ENCODE measurements around the gene STOML3.
A peak's percentile ranks its signal among the peaks of the same experiment; 100 is the strongest.
"Not testable (repeated sequence)": the region's sequence is repeated elsewhere in the genome, so short reads cannot be mapped to it uniquely, and the experiment has no call there.

The STOML3 gene

DNA sequence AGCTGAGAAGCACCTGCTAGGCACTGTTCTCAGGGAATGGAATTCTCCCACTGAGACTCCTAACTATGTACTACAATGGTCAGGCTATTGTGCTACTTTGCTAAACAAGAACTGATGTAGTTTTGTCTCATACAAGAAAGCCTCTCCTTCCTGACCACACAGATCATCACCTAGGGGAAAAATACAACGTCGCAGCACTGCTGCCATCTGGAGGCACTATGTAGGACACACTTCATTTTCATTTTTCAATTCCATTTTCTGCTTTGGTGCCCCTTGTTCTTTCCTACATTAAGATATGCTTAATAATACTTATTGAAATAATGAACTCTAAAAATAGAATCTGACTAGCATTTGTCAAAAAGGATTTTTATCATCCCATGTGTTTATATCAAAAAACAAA, 26.2 kb upstream of the STOML3 start:
- Mint-ChIP-seq H3K27me3 (no peaks in the 10 kb centered on the region), H3K4me1 (ENCODE audit: low read depth) (peaks cover 9% of the 10 kb centered on the region), H3K4me3 (no peak overlapping the region), H3K27ac (no peak overlapping the region), H3K9me3 (no peaks in the 10 kb centered on the region), H3K36me3 (ENCODE audit: low read depth) (peaks cover 81% of the 10 kb centered on the region)

DNA sequence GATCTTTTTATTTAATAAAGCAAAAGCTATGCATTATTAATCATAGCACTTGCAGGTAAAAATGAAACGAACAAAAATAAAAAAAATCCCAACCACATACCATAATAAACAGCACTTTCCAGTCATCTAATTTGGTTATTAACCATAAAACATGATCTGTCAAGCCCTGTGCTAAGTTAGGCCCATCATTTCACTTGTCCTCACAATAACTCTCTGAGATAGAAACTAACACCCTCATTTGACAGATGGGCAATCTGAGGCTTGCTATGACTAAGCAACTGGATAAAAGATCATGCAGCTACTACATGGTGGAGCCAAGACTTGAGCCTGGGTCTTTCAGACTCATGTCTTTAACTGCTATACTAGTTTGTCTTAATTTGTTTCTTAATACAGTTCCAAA, 25.5 kb upstream of the STOML3 start:
- Mint-ChIP-seq H3K9me3 (no peaks in the 10 kb centered on the region), H3K4me1 (ENCODE audit: low read depth) (peaks cover 9% of the 10 kb centered on the region), H3K27ac (no peak overlapping the region), H3K36me3 (ENCODE audit: low read depth) (peaks cover 81% of the 10 kb centered on the region), H3K4me3 (no peak overlapping the region), H3K27me3 (no peaks in the 10 kb centered on the region)

DNA sequence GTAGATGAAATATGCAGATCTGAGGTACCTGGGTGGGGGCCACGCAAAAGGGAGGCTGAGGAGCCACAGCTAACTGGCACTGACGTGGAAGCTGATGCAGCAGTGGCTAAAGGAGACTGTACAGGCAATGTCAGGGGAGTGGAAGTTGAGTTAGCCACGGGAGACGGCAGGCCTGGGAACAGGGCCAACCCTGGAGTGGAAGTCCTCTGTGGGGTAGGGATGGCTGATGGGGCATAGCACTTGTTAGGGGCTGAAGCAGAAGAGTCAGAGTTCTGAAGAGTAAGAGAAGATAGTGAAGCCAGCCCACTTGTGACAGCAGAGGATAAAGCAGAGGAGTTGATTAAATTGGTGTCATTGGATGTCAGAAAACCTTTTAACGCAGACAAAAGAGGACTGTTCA, 22.8 kb upstream of the STOML3 start:
- H3K27me3 Mint-ChIP-seq: no peaks in the 10 kb centered on the region
- H3K4me3 Mint-ChIP-seq: no peak overlapping the region
- peaks cover 80% of the 10 kb centered on the region for H3K36me3 Mint-ChIP-seq (ENCODE audit: low read depth)

DNA sequence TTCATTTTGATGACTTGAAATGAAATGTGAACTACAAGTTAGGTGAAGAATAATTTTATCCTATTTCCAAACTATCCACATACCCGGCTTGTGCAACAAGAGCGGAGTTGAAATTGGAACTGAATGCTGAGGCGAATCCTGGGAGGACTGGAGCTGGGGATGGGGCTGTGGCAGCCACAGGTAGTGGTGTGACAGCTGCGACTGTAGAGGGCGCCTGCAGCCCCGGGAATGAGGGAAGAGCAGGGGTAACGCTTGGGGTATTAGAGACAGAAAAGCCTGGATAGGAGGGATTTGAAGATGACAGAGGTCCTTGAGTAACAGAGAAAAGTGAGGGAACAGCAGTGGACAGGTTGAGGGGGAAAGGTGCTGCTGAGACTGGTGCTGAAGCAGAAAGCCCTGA, 22.0 kb upstream of the STOML3 start:
- no peaks in the 10 kb centered on the region for H3K9me3 Mint-ChIP-seq
- peaks cover 5% of the 10 kb centered on the region for H3K4me1 Mint-ChIP-seq (ENCODE audit: low read depth)
- H3K27me3 Mint-ChIP-seq: no peaks in the 10 kb centered on the region
- H3K27ac Mint-ChIP-seq: no peak overlapping the region
- H3K36me3 Mint-ChIP-seq (ENCODE audit: low read depth): peaks cover 82% of the 10 kb centered on the region
- H3K4me3 Mint-ChIP-seq: no peak overlapping the region

More for the DNA sequence above, 22.8 kb upstream of the STOML3 start:
- Mint-ChIP-seq H3K9me3 (no peaks in the 10 kb centered on the region), H3K27ac (peak overlapping the region; percentile 63), H3K4me1 (ENCODE audit: low read depth) (peaks cover 9% of the 10 kb centered on the region)

DNA sequence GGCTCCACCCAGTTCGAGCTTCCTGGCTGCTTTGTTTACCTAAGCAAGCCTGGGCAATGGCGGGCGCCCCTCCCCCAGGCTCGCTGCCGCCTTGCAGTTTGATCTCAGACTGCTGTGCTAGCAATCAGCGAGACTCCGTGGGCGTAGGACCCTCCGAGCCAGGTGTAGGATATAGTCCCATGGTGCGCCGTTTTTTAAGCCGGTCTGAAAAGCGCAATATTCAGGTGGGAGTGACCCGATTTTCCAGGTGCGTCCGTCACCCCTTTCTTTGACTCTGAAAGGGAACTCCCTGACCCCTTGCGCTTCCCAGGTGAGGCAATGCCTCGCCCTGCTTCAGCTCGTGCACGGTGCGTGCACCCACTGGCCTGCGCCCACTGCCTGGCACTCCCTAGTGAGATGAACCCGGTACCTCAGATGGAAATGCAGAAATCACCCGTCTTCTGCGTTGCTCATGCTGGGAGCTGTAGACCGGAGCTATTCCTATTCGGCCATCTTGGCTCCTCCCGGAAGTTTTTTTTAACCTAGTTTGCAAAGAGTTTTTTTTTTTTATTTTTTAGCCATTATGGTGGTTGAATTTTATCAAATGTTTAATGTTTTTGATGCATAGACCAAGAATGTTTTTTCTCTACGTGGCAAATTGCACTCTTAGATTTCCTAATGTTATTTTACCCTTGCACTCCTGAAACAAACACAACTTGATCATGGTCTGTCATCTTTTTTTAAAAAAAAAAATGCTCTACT, 15.9 kb upstream of the STOML3 start:
- H3K36me3 Mint-ChIP-seq (ENCODE audit: low read depth): peaks cover 40% of the 10 kb centered on the region
- H3K27ac Mint-ChIP-seq; H3K4me1 Mint-ChIP-seq (ENCODE audit: low read depth); H3K4me3 Mint-ChIP-seq; H3K9me3 Mint-ChIP-seq; H3K27me3 Mint-ChIP-seq: not testable (repeated sequence)

DNA sequence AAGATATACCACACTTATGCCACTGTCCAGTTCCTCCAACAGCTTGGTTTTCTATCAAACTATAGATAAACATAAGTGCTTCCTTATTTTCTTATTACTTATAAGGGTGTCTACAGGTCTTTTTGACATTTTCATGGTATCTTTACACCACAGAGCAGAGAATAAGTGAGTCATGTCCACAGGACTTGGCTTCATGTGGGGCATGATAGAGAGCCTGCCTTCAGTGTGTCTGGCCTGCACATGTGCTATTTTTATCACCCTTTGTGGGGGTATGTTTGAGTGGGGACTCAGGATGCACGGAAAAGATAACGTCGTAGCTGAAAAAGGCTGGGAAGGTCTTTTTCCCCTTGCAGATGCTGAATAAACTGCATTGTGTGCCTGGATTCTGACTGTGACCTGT, 8.1 kb upstream of the STOML3 start:
- Mint-ChIP-seq H3K4me3 (no peak overlapping the region), H3K36me3 (ENCODE audit: low read depth) (no peaks in the 10 kb centered on the region), H3K4me1 (ENCODE audit: low read depth) (no peaks in the 10 kb centered on the region), H3K27me3 (no peaks in the 10 kb centered on the region), H3K27ac (no peak overlapping the region), H3K9me3 (no peaks in the 10 kb centered on the region)

DNA sequence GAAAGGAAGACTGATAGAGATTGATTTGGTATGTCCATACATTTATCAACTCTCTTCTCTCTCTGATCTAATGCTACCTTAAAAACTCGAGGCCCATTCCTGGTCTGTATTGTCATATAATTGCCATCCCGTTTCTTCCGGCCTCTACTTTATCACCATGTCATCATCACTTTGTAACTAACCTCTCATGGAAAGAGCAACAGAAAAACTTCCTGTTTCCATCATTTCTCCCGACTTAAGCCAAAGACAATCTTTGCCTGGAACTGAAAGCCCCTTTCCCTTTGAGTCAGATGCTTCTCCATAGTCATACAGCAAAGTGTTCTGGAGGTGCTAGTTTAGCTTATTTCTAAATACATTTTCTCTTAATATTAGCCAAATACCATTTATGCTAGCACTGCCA, 2.8 kb upstream of the STOML3 start:
- Mint-ChIP-seq H3K4me1 (ENCODE audit: low read depth) (no peaks in the 10 kb centered on the region), H3K9me3 (no peaks in the 10 kb centered on the region), H3K27ac (no peak overlapping the region)

DNA sequence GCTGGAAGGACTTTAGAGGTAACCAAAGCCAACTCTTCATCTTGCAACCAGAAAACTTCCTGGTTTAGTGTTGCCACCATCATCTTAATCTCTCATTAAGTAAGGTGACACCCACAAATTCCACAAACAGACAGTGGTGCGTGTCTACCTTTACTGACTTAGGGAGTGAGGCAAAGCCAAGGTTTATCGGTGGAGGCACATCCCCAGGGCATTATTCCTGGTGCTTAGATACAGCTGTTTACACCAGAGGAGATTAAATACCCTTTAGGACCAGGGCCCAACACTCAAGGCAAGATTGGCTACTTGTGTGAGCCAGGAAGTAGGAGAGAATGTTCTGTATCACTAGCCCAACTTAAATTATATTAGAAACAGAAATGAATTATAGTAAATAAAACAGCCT, 9.5 kb downstream of the STOML3 start:
- H3K4me3 Mint-ChIP-seq: no peak overlapping the region
- H3K9me3 Mint-ChIP-seq: peaks cover 17% of the 10 kb centered on the region
- H3K27ac Mint-ChIP-seq: no peak overlapping the region
- no peaks in the 10 kb centered on the region for H3K36me3 Mint-ChIP-seq (ENCODE audit: low read depth)
- no peaks in the 10 kb centered on the region for H3K4me1 Mint-ChIP-seq (ENCODE audit: low read depth)
- H3K27me3 Mint-ChIP-seq: peaks cover 10% of the 10 kb centered on the region

More for the DNA sequence above, 2.8 kb upstream of the STOML3 start:
- no peaks in the 10 kb centered on the region for H3K27me3 Mint-ChIP-seq
- H3K36me3 Mint-ChIP-seq (ENCODE audit: low read depth): no peaks in the 10 kb centered on the region
- no peak overlapping the region for H3K4me3 Mint-ChIP-seq

DNA sequence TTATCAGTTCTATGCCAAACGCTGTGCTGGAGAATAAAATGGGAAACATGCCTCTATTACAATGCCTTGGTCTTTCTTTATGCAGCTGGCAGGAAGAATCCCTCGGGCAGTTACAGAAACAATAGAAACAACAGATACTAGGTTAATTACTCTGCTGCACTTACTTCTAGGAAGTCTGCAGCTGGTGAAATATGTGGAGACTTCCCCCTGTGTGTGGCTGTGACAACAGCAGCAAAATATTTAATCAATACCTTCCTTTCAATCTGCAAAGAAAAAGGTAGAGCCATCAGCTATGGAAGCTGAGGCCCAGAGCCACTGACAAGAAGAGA, 9.9 kb downstream of the STOML3 start:
- Mint-ChIP-seq H3K9me3 (peaks cover 17% of the 10 kb centered on the region), H3K27me3 (peaks cover 10% of the 10 kb centered on the region), H3K4me1 (ENCODE audit: low read depth) (no peaks in the 10 kb centered on the region), H3K4me3 (no peak overlapping the region), H3K36me3 (ENCODE audit: low read depth) (no peaks in the 10 kb centered on the region), H3K27ac (no peak overlapping the region)

DNA sequence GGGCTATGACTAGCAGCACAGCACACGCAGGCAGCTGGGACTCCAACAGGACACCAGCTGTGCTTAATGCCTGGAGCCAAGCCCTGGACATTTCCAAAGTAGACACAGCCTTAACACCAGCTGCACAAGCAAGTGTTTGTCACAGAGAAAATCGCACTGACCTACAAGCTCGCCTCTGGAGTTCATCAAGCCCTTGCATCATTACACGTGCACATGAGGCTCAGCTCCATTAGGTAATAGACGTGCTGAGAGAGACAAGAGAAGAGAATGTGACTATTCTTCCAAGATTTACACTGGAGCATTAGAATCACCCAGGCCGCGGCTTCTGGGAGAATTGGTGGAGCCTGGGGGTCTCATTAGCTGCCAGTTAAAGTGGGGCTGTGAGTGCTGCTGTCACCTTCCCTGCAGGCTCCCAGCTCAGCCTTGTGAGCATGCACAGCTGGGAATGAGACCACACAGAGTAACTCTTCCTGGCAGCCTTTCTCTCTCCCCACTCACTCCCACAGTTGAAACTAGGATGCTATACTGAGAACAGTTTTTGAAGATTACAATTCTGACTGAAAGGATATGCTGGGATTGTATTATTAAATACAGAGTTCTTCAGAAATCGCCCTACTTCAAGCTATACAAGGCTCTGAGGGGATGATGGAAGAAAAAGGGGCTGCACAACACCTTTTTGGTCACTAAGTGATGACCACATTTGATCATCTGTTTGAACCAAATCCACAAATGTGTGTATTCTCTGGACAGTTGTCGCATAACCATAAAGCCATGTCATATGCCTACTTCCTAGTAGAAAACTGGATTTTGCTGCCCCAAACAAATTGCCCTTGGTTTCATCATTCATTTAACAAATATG, 10.5 kb downstream of the STOML3 start:
- Mint-ChIP-seq H3K4me3 (no peak overlapping the region), H3K27ac (no peak overlapping the region), H3K4me1 (ENCODE audit: low read depth) (no peaks in the 10 kb centered on the region), H3K9me3 (peaks cover 17% of the 10 kb centered on the region), H3K27me3 (peaks cover 10% of the 10 kb centered on the region), H3K36me3 (ENCODE audit: low read depth) (no peaks in the 10 kb centered on the region)

DNA sequence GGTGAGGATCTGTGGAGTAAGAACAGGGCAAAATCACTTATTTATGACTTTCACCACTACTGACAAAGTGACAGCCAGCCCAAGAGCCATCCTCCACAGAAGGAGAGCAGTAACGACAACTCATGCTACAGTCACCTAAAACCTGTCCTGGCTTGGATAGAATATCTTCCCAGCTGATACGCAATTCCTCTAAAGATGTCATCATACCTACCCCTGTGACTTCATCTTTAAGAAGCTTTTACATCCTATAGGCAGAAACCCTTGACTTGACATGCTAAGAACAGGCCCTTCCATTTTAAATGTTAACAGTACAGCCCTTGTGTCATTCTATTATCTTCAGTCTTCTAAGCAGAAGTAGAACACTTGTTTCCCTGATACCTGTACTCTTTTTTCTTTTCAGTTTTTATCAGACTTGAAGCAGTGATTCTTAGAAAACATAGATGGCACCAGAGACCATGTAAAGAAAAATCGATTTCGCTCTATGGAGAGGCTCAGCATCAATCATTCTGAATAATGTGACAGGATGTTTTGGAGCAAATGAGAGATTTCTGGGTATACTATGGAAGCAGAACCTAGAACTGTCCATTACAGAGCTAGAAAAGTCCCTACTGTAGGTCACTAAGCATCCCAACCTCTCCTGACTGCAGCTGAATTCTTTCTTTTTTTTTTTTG, 20.1 kb downstream of the STOML3 start:
- Mint-ChIP-seq H3K27me3 (peaks cover 7% of the 10 kb centered on the region), H3K9me3 (no peaks in the 10 kb centered on the region), H3K36me3 (ENCODE audit: low read depth) (no peaks in the 10 kb centered on the region), H3K4me3 (no peak overlapping the region), H3K27ac (no peak overlapping the region), H3K4me1 (ENCODE audit: low read depth) (no peaks in the 10 kb centered on the region)

DNA sequence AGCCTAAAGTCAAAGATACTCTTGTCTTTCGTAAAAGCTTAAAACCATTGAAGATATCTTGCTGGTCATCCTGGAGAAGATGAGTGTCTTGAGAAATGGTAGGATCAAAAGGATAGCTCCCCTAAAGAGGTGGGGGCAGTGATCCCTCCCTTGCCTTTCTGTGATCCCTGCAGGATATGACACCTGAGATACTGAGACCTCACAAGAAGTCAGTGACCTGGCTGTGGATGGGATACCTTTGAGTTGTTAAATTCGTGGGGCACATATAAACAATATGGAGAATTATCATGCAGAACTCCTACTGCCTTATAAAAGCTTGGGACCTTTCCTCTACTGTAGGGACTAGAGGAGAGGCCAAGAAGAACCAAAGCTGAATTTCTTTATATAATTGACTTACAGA, 21.4 kb downstream of the STOML3 start:
- no peaks in the 10 kb centered on the region for H3K9me3 Mint-ChIP-seq
- no peak overlapping the region for H3K4me3 Mint-ChIP-seq
- no peaks in the 10 kb centered on the region for H3K4me1 Mint-ChIP-seq (ENCODE audit: low read depth)
- no peaks in the 10 kb centered on the region for H3K36me3 Mint-ChIP-seq (ENCODE audit: low read depth)
- peaks cover 14% of the 10 kb centered on the region for H3K27me3 Mint-ChIP-seq
- no peak overlapping the region for H3K27ac Mint-ChIP-seq

DNA sequence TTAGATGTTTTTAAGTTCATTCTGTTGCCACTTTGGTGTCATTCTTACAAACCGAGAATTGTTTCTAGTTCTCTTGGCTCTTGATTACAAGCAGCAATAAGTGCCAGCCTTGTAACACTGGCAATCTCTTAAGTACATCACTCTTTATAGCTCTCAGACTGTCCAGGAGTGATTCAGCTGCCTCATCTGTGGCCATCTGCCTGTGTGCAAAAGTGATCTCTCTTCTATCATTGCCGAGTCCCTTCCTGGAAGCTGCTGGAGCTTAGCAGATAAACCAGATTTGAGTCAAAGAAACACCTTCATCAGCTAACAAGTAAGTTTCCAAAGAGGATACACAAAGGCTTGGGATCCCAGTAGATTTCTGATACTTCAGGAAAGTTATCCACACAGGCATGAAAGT, 23.2 kb downstream of the STOML3 start:
- Mint-ChIP-seq H3K4me1 (ENCODE audit: low read depth) (no peaks in the 10 kb centered on the region), H3K36me3 (ENCODE audit: low read depth) (no peaks in the 10 kb centered on the region), H3K9me3 (no peaks in the 10 kb centered on the region), H3K4me3 (no peak overlapping the region), H3K27me3 (peaks cover 15% of the 10 kb centered on the region), H3K27ac (no peak overlapping the region)

DNA sequence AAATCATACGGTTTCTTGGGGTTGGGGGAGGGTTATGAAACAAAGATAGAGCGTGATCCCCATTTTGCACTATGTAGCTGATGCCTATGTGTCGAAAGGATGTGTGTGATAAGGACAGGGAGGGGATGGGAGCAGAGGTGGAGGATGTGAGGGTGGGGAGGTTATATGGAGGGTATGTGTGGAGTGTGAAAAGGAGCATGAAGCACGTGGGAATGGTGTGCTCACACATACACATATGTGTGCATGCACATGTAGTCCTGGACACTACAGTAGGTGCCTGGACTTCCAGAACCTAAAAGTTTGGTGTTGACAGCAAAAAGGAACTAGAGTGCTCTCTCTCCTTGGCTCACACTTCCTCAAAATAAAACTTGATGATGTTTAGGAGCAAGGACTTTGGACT, 25.4 kb downstream of the STOML3 start:
- no peaks in the 10 kb centered on the region for H3K4me1 Mint-ChIP-seq (ENCODE audit: low read depth)
- H3K27me3 Mint-ChIP-seq: peaks cover 18% of the 10 kb centered on the region
- no peak overlapping the region for H3K4me3 Mint-ChIP-seq
- no peaks in the 10 kb centered on the region for H3K36me3 Mint-ChIP-seq (ENCODE audit: low read depth)
- no peak overlapping the region for H3K27ac Mint-ChIP-seq
- no peaks in the 10 kb centered on the region for H3K9me3 Mint-ChIP-seq

DNA sequence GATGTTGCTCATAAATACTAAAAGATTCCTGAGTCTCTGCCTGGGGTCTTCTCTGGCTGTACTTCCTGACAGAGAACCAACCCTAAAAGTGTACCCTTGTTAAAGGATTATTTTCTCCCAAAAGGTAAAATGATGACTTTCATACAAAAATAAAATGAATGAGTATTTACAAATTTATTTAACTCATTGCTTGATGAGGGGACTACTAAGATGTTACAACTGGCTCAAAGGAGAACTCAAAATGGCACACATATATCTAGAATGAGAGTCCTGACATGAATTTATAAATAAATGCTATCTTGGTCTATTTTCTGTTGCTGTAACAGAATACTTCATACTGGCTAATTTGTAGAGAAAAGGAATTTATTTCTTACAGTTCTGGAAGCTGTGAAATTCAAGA, 30.5 kb downstream of the STOML3 start:
- peaks cover 9% of the 10 kb centered on the region for H3K27me3 Mint-ChIP-seq
- no peaks in the 10 kb centered on the region for H3K9me3 Mint-ChIP-seq
- no peak overlapping the region for H3K27ac Mint-ChIP-seq
- H3K36me3 Mint-ChIP-seq (ENCODE audit: low read depth): no peaks in the 10 kb centered on the region
- no peak overlapping the region for H3K4me3 Mint-ChIP-seq
- H3K4me1 Mint-ChIP-seq (ENCODE audit: low read depth): no peaks in the 10 kb centered on the region

All from stimulated activated naive CD8-positive, alpha-beta T cell treated with anti-CD3 and anti-CD28 coated beads, Interleukin-15, Interleukin-2, amounts not matched to agents 100 ng/mL and 50 ng/mL, for 24 hours (primary cell).